GM20000 (cell line): ENCODE measurements around the gene SS18L1.

ENCODE experiments used
- DNase-seq: peaks from one replicate; pipeline ENCODE4 v3.0.0; 2012; ENCODE audit warnings: low spot score
- CTCF ChIP-seq: IDR thresholded peaks from 2 replicates; pipeline ENCODE4 v1.5.1; 2012; ENCODE audit warnings: mild to moderate bottlenecking, control low read depth; ENCODE audit errors: extremely low read depth, missing control alignments

The SS18L1 gene

GRCh38 chr20:62201173-62202082 is 57.9 kb downstream of the SS18L1 start:
- TF ChIP-seq CTCF: no peak
- peak; percentile 81 for DNase-seq

GRCh38 chr20:62202083-62202395 is 58.5 kb downstream of the SS18L1 start:
- peak; percentile 60 for DNase-seq

GRCh38 chr20:62202676-62203377 is 59.3 kb downstream of the SS18L1 start:
- no peak for TF ChIP-seq CTCF
- no peak for DNase-seq

More at GRCh38 chr20:62202083-62202395, 58.5 kb downstream of the SS18L1 start:
- TF ChIP-seq CTCF: no peak

GRCh38 chr20:62203378-62204030 is 59.9 kb downstream of the SS18L1 start:
- no peak for DNase-seq
- TF ChIP-seq CTCF: no peak

- no peak for TF ChIP-seq CTCF
- no peak for DNase-seq
Measured at GRCh38 chr20:62205618-62206387, 62.2 kb downstream of the SS18L1 start.

- no peak for DNase-seq
- TF ChIP-seq CTCF: no peak
Measured at GRCh38 chr20:62206388-62206775, 62.8 kb downstream of the SS18L1 start.
